GM18520 (cell line): Measurements from ENCODE around the gene GRAP2.

Experiments used
- ATAC-seq: cut with Tn5 transposase; IDR thresholded peaks from one replicate; pipeline ENCODE4 v1.9.1; 2021; ENCODE audit not compliant: unreplicated experiment

Gene GRAP2

GRCh38 chr22:39923696-39924095 is 22.8 kb downstream of the GRAP2 start:
- no peak for ATAC-seq

GRCh38 chr22:39924286-39924685 is 23.4 kb downstream of the GRAP2 start:
- no peak for ATAC-seq

GRCh38 chr22:39925273-39925672 is 24.4 kb downstream of the GRAP2 start:
- ATAC-seq, result no peak

- no peak for ATAC-seq
Measured at GRCh38 chr22:39925909-39926679, 25.2 kb downstream of the GRAP2 start.

- no peak for ATAC-seq
Measured at GRCh38 chr22:39926753-39927152, 25.9 kb downstream of the GRAP2 start.

GRCh38 chr22:39927544-39927943 is 26.7 kb downstream of the GRAP2 start:
- no peak for ATAC-seq

GRCh38 chr22:39928536-39929520 is 27.9 kb downstream of the GRAP2 start:
- ATAC-seq, result no peak

GRCh38 chr22:39931251-39931650 is 30.4 kb downstream of the GRAP2 start:
- ATAC-seq, result no peak

- no peak for ATAC-seq
Measured at GRCh38 chr22:39932166-39932565, 31.3 kb downstream of the GRAP2 start.

GRCh38 chr22:39932918-39933649 is 32.2 kb downstream of the GRAP2 start:
- no peak for ATAC-seq

GRCh38 chr22:39933741-39934140 is 32.9 kb downstream of the GRAP2 start:
- no peak for ATAC-seq

GRCh38 chr22:39935116-39935515 is 34.2 kb downstream of the GRAP2 start:
- ATAC-seq, result no peak

- ATAC-seq, result no peak
Measured at GRCh38 chr22:39935612-39936011, 34.7 kb downstream of the GRAP2 start.

GRCh38 chr22:39936523-39937145 is 35.8 kb downstream of the GRAP2 start:
- ATAC-seq, result no peak

GRCh38 chr22:39937906-39938305 is 37.0 kb downstream of the GRAP2 start:
- ATAC-seq, result no peak

GRCh38 chr22:39938509-39939111 is 37.7 kb downstream of the GRAP2 start:
- ATAC-seq, result no peak

- no peak for ATAC-seq
Measured at GRCh38 chr22:39939830-39940229, 38.9 kb downstream of the GRAP2 start.

GRCh38 chr22:39940757-39941305 is 39.9 kb downstream of the GRAP2 start:
- no peak for ATAC-seq

GRCh38 chr22:39941601-39942000 is 40.7 kb downstream of the GRAP2 start:
- ATAC-seq, result no peak
